ENCODE data around the gene DPP7. TPM values are rescaled to one million over a fixed set of nuclear protein-coding genes. Genes with fewer than 3 reads are reported as not detected.
A peak's percentile ranks its signal among the peaks of the same experiment; 100 is the strongest.

Gene DPP7
- total RNA-seq, 2 experiments from 2014 or later = 344 to 349 TPM

GRCh38 chr9:137070906-137071275 lies 43.6 kb downstream of the DPP7 start:
- peaks cover 28% of the 10 kb centered on the region for H3K4me1 ChIP-seq (ENCODE audit: insufficient read depth, low read length)
- no peak for DNase-seq
- H3K4me3 ChIP-seq (ENCODE audit: low read length) = peak overlapping the region; percentile 45
- no peaks in the 10 kb centered on the region for H3K9me3 ChIP-seq (ENCODE audit: control insufficient read depth in 1 of 2, insufficient read depth in 1 of 2, low read length in 2 of 2)
- ChIA-PET CTCF (interaction anchor here (1.1 to 2.8 kb wide), 6 partner anchors 16 to 166 kb away, joined by 3 to 15 read pairs (median 4); partner anchors contain the start of genes MAN1B1 and NPDC1), POLR2A (interaction anchor here (0.6 to 5.2 kb wide), 9 partner anchors 15 to 271 kb away, joined by 3 to 62 read pairs (median 4); partner anchors contain the start of genes DPP7 and MAN1B1)
- H3K27ac Mint-ChIP-seq = peak overlapping the region; percentile 24
- ATAC-seq (ENCODE audit: poor library complexity) = no peak
- H3K4me1 Mint-ChIP-seq (ENCODE audit: low read depth) = peaks cover 16% of the 10 kb centered on the region
- no peak overlapping the region for H3K27ac ChIP-seq (ENCODE audit: low read depth in 1 of 2, low read length in 2 of 2)
- TF ChIP-seq, protein P1, sequence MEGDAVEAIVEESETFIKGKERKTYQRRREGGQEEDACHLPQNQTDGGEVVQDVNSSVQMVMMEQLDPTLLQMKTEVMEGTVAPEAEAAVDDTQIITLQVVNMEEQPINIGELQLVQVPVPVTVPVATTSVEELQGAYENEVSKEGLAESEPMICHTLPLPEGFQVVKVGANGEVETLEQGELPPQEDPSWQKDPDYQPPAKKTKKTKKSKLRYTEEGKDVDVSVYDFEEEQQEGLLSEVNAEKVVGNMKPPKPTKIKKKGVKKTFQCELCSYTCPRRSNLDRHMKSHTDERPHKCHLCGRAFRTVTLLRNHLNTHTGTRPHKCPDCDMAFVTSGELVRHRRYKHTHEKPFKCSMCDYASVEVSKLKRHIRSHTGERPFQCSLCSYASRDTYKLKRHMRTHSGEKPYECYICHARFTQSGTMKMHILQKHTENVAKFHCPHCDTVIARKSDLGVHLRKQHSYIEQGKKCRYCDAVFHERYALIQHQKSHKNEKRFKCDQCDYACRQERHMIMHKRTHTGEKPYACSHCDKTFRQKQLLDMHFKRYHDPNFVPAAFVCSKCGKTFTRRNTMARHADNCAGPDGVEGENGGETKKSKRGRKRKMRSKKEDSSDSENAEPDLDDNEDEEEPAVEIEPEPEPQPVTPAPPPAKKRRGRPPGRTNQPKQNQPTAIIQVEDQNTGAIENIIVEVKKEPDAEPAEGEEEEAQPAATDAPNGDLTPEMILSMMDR (IDR thresholded peaks at IDR 0.05) = no peak
- H3K4me3 Mint-ChIP-seq = peak overlapping the region; percentile 82
- no peaks in the 10 kb centered on the region for H3K9me3 Mint-ChIP-seq
- H3K27me3 Mint-ChIP-seq = peaks cover 4% of the 10 kb centered on the region
- no peaks in the 10 kb centered on the region for H3K36me3 Mint-ChIP-seq (ENCODE audit: low read depth)
- intact Hi-C loops (cut with DNase I, micrococcal nuclease) = loop anchor here (1.0 to 2.0 kb wide), 2 partner anchors 14 to 16 kb away; partner anchors contain the start of gene MAN1B1 (in 1 of the 2)
- H3K36me3 ChIP-seq (ENCODE audit: insufficient read depth, low read length) = no peaks in the 10 kb centered on the region
- peaks cover 0 to 8% of the 10 kb centered on the region in 2 experiments for H3K27me3 ChIP-seq (ENCODE audit: control insufficient read depth in 1 of 2, insufficient read depth in 2 of 2, low read length in 2 of 2)

DNA sequence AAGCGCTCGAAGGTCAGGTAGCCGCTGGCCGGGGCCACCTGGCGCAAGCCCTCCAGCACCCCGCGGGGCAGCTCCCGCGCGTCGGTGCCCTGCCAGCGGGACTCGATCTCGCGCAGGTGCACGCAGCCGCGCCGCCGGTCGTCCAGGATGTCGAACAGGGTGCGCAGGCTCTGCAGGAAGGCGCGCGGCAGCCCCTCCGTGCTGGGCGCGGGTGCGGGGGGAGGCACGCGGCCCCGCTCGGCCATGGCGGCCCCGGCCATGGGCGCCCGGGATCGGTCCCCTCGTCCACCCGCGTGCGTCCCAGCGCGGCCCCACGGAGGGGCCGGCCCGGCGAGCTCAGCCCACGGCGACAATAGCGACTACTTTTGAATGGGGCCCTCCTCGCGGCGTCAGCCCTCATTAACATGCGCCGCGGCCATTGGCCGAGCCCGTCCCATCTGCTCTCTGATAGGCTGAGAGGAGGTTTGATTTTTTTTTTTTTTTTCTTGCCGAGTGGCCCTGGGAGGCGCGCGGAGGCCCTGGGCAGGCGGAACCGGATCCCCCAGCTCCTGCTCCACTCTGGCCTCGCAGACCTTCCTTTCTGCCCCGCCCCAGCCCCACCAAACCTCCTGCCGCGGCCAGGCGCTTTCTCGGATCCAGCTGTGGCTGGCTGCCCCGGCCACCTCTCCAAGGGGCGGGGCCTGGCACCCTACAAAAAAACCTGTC lies 44.2 kb downstream of the DPP7 start, which contains the start of gene SAPCD2:
TSS of gene SAPCD2 (minus strand) at position 357 of the 705 bp plus-strand sequence. CDS start at position 260, 97 bp downstream.
- no peak within 1 kb of the TSS for H3K27ac ChIP-seq (ENCODE audit: low read depth in 1 of 2, low read length in 2 of 2)
- peak within 1 kb of the TSS; percentile 24 for H3K27ac Mint-ChIP-seq
- no peaks in the 10 kb centered on the region for H3K9me3 Mint-ChIP-seq
- ATAC-seq (ENCODE audit: poor library complexity) (peak; percentile 88), DNase-seq (peak; percentile 68 to 94 (median 78))
- peak within 1 kb of the TSS; percentile 45 for H3K4me3 ChIP-seq (ENCODE audit: low read length)
- intact Hi-C loops (cut with DNase I, micrococcal nuclease) = loop anchor here in 1 of 2 experiments (2.0 kb wide), 1 partner anchor 16 kb away; the partner anchor contains the start of gene MAN1B1
- ChIA-PET POLR2A (interaction anchor here (0.6 to 5.2 kb wide), 9 partner anchors 16 to 342 kb away, joined by 3 to 62 read pairs (median 4); partner anchors contain the start of genes DPP7, MAN1B1 and TUBB4B), CTCF (interaction anchor here (0.7 to 2.8 kb wide), 6 partner anchors 16 to 166 kb away, joined by 3 to 15 read pairs (median 4); partner anchors contain the start of genes MAN1B1 and NPDC1)
- no peaks in the 10 kb centered on the region for H3K36me3 Mint-ChIP-seq (ENCODE audit: low read depth)
- H3K9me3 ChIP-seq (ENCODE audit: control insufficient read depth in 1 of 2, insufficient read depth in 1 of 2, low read length in 2 of 2) = no peaks in the 10 kb centered on the region
- H3K4me3 Mint-ChIP-seq = peak within 1 kb of the TSS; percentile 82
- H3K4me1 ChIP-seq (ENCODE audit: insufficient read depth, low read length) = peaks cover 28% of the 10 kb centered on the region
- peaks cover 0 to 8% of the 10 kb centered on the region in 2 experiments for H3K27me3 ChIP-seq (ENCODE audit: control insufficient read depth in 1 of 2, insufficient read depth in 2 of 2, low read length in 2 of 2)
- no peaks in the 10 kb centered on the region for H3K36me3 ChIP-seq (ENCODE audit: insufficient read depth, low read length)
- H3K27me3 Mint-ChIP-seq = peaks cover 4% of the 10 kb centered on the region
- peaks cover 16% of the 10 kb centered on the region for H3K4me1 Mint-ChIP-seq (ENCODE audit: low read depth)
- TF ChIP-seq, protein P1 (IDR thresholded peaks at IDR 0.05) = no peak

DNA sequence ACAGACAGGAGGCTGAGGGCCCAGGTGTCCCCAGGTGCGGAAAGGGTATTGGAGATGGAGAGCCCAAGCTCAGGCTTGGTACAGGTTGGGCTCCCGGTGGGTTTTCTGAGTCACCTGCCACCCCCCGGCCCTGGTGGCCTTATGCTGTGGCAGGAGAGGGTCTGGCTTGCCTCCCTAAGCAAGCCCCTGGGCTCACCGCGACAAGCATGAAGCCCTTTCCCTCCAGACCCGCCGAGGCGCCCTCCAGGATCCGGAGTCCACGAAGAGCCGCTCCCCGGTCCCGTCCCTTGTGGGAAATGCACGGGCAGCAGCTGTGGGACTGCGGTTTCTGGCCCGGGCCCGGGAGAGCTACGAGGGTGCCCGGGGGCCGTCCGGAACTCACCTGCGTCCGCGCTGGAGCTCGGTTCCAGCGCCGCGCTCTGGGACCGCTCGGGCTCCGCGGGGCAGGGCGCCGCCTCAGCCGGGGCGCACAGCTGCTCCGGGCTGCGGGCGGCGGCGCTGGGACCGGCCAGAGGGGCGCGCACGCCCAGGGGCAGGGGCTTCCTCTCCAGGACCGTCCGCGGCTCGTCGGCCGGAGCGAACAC lies 44.9 kb downstream of the DPP7 start:
- Mint-ChIP-seq H3K36me3 (ENCODE audit: low read depth) (no peaks in the 10 kb centered on the region), H3K4me3 (peak overlapping the region; percentile 30), H3K4me1 (ENCODE audit: low read depth) (peaks cover 16% of the 10 kb centered on the region), H3K27me3 (peaks cover 4% of the 10 kb centered on the region), H3K9me3 (no peaks in the 10 kb centered on the region), H3K27ac (no peak overlapping the region)
- Histone ChIP-seq H3K9me3 (ENCODE audit: control insufficient read depth in 1 of 2, insufficient read depth in 1 of 2, low read length in 2 of 2) (no peaks in the 10 kb centered on the region), H3K27ac (ENCODE audit: low read depth in 1 of 2, low read length in 2 of 2) (no peak overlapping the region), H3K4me1 (ENCODE audit: insufficient read depth, low read length) (peaks cover 28% of the 10 kb centered on the region), H3K4me3 (ENCODE audit: low read length) (no peak overlapping the region), H3K27me3 (ENCODE audit: control insufficient read depth in 1 of 2, insufficient read depth in 2 of 2, low read length in 2 of 2) (peaks cover 0 to 8% of the 10 kb centered on the region in 2 experiments), H3K36me3 (ENCODE audit: insufficient read depth, low read length) (no peaks in the 10 kb centered on the region)
- intact Hi-C loops (cut with DNase I, micrococcal nuclease) = loop anchor here in 1 of 2 experiments (2.0 to 10.0 kb wide), 2 partner anchors 17 to 285 kb away; partner anchors contain the start of gene MAN1B1
- DNase-seq = peak in 1 of 14 experiments; percentile 34
- TF ChIP-seq, protein P1 (IDR thresholded peaks at IDR 0.05) = no peak
- ATAC-seq (ENCODE audit: poor library complexity) = no peak
- ChIA-PET POLR2A (interaction anchor here (0.8 to 5.2 kb wide), 8 partner anchors 17 to 342 kb away, joined by 3 to 62 read pairs (median 4); partner anchors contain the start of genes MAN1B1 and TUBB4B), CTCF (interaction anchor here (0.7 to 2.8 kb wide), 5 partner anchors 23 to 167 kb away, joined by 3 to 15 read pairs (median 4); partner anchors contain the start of gene NPDC1)

Measured in CD4-positive, alpha-beta T cell (primary cell).